DMS 273 treated with DMSO at 0.1 percent for 48 hours (cell line): ENCODE measurements around the gene LRRC74A.

ENCODE experiments used
- DNase-seq: peaks from one replicate; lab custom pipeline; 2025; lab: John Stamatoyannopoulos, UW

LRRC74A gene

DNA sequence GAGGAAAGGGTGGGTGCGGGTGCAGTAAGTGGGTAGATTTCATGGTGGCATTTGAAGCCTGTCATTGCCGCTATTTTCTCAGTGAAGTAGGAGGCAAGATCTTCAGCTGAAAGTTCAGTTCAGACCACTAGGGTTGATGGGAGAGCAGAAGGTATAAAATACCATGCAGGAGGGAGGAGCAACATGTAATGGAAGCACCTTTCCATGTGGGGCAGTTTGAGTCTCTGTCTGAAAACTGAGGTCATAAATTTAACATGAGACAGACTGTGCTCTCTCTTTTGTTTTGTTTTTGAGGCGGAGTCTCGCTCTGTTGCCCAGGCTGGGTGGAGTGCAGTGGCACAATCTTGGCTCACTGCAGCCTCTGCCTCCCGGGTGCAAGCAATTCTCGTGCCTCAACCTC, 22.7 kb downstream of the LRRC74A start:
- DNase-seq = peak; percentile 4

DNA sequence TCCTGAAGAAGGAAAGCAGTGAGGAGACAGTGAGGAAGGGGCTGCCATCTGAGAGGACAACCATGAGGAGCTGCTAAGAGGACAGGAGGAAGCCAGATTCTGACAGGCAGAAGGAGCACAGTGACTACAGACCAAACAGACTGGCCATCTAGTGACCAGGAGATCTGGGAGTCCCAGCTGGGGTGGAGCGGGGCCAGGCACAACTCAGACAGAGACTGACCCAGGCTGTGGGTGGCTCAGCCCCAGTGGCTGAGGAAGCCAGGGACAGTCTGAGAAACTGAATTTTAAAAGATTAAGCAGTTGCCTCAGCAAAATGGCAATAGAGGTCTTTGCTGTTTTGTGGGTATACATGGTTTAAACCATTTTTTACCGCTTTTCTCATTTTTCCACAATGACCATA, 28.9 kb downstream of the LRRC74A start:
- no peak for DNase-seq

DNA sequence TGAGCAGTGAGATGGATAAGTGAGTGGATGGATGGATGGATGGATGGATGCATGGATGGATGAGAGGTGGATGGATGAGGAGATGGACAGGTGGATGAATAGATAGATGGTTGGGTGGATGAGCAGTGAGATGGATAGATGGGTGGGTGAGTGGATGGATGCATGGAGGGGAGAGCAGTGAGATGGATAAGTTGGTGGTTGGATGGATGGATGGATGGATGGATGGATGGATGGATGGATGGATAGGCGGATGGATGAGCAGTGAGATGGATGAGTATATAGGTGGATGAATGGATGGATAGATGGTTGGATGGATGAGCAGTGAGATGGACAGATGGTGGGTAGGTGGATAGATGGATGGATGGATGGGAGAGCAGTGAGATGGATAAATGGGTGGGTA, 30.6 kb downstream of the LRRC74A start:
- DNase-seq = no peak

DNA sequence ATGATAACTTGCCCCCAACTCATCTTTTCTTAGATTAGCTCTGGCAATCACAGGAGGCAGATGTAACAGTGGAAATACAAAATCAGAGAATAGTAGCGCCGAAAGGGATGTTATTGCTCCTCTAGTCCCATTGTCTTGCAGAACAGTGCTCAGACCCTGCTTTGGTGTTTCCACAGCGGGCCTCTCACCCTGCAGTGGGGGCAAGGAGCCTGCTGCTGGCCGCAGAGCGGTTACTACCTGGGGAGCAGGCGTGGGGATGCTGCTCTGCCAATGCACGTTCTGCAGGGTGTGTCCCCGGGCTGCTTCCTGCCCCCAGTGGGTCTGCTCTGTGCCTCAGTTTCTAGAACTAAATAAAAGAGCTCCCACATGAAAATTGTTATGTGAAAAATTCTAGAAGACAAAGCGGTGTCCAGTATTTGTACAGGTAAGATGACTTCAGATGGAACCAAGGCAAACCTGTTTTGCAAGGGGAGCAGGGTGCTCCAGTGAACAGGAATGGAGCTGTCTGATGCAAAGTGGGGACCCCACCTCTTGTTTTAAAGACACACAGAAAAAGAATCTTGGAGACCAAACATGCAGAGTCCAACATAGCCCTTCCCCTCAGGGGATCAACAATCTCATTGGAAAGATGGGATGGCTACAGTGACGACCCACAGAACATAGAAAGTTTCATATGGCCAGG, 35.5 kb downstream of the LRRC74A start:
- DNase-seq = no peak

DNA sequence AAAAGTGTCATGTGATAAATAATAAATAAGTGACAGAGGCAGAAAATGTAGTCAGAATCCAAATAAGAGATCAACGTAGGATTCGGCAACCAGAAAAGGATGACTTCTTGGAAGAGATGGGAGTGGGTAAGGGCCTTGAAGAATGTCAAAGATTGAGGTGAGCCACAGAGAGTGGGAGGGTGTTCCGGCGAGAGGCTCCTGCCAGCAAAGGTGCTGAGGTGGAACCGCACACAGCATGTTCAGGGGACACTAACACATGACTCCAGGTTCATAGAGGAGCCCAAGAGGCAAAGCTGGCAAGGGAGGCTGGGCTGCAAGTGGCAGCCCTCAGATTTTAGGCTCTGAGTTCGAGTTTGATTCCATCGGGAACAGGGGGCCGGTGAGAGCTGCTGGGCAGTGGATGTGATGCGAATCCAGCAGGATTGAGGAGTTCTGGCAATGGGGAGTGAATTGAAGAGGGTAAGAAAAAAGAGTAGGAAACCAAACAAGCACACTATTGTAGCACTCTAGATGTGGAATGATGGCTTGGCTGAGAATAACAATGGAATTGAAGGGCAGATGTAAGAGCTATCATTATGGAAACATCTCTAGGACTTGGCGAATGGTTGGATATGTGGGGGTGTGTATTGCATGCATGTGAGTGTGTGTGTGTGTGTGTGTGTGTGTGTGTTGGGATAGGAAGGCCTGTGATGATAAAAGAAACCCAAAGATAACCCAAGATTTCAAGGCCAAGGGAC, 36.5 kb downstream of the LRRC74A start:
- DNase-seq = no peak

DNA sequence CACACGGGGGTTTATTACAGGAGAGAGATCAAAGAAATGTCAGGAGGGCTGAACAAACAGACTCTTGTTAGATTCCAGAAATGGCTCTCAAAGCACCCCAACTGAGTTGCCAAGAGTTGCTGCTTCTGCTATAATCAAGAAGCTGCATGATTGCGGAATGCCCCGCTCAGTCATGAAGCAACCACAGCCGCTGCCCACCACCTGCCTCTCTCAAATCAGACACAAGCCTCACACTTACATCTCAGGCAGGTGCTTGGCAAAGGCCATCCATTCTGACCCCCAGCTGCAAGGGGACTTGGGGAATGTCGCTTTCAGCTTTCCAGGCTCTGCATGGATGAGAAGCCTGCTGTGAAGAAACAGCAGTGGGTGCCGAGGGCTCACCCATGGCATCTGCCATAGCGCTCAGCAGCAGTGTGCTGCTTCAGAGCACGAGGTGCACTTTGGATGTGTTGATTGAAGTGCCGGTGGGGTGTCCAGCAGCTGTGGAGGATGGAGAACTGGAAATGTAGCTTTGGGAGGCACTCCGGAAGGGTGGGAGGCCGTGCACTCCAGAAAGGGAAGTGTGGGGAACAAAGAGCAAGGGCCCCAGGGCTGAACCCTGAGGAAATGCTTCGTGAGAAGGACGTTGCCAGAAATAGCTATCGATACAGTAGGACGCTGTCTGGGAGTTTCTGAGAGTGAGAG, 37.7 kb downstream of the LRRC74A start:
- DNase-seq = no peak

DNA sequence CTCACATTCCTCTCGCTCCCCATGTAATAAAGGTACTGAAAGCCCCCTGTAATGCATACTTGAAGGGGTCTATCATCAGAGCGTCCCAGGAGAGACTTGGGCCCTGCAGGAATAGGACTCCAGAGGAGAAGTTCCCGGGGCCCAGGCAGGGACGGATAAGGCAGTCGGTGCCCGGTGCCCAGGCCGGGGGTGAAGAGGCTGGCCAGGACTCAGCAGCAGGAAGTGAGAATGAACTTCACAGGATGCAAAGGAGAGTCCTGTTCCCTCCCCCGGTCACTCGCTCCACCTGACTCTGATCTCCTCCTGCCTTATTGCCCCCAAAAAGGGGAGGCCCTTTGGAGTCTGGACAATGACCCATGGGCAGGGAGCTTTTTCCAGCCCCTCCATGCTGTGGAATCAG, 40.2 kb downstream of the LRRC74A start:
- no peak for DNase-seq

DNA sequence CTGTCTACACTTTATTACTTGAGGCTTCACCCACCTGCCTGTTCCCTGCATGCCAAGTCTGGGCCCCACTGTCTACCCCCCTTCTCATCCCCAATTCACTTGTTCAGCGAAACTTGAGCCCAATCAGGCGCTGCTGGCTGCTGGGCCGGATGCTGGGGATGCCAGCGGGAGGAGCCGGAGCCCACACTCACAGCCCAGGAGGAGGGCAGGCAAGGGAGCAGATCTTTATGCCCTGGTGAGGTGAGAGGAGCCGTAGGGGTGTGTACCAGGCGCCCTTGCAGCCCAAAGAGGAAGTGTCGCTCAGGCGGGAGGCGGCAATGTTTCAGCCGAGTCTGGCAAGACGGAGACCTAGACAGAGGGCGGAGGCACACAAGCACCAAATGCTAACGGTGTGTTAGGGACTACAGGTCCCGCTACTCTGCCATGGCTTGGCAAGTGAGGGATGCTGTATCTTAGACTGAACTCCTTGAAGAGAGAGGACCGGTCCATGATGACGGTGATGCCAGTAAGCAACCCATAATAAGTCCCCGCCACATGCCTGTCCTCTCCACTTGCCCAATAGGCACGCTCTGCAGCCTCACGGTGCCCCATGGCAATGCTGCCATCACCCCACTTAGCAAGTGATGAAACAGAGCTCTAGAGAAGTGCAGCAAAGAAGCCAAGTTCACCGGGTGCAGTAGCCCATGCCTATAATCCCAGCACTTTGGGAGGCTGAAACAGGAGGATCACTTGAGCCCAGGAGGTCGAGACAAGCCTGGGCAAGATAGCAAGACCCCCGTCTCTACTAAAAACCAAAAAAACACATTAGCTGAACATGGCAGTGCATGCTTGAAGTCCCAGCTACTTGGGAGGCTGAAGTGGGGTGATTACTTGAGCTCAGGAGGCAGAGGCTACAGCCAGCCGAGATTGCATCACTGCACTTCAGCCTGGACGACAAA, 41.6 kb downstream of the LRRC74A start:
- no peak for DNase-seq

DNA sequence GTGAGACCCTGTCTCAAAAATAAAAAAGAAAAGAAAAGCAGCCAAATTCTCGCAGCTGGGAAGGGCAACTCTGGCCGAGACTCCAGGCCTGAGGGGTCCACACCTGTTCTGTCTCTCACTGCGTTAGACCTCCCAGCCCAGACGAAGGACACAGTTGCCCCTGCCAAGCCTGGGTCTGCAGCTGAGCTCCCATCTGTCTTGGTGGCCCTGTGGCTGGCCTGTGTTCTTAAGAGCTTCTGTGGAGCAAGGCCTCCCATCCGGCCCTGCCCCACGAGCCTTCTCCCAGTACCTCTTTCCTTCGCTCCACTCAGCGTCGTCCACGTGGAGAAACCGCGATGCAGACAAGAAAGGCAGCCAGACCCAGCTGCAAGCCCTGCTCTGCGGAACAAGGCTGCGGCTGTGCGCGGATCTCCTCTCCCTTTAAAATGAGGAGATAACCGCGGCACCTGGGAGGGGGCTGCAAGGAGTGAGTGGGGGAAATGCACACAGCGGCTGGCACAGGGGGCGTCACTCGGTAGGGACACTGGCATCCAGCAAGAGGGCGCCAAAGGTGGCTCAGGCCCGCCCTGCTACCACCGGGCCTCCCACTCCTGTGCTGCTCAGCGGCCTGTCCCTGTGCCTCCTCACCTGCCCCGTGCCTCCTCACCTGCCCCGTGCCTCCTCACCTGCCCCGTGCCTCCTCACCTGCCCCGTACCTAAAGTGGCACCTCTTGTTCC, 42.4 kb downstream of the LRRC74A start:
- DNase-seq = no peak

DNA sequence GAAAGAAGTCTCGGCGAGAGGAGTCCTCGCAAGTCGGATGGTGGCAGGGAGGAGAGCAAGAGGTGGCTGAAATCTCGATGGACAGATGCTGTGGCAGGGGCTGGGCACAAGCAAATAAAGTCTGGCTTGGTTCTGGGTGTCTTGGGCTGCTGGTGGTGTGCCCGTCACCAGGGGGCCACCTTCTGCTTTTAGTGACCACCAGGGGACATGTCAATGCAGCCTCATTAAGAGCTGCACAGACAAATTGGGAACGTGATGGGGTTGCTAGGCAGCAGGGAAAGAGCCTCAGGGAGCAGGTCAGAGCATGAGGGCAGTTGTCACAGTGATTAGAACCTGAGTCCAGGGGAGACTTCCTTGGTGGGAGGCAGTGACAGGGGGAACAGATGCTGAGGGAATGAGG, 44.0 kb downstream of the LRRC74A start:
- no peak for DNase-seq

DNA sequence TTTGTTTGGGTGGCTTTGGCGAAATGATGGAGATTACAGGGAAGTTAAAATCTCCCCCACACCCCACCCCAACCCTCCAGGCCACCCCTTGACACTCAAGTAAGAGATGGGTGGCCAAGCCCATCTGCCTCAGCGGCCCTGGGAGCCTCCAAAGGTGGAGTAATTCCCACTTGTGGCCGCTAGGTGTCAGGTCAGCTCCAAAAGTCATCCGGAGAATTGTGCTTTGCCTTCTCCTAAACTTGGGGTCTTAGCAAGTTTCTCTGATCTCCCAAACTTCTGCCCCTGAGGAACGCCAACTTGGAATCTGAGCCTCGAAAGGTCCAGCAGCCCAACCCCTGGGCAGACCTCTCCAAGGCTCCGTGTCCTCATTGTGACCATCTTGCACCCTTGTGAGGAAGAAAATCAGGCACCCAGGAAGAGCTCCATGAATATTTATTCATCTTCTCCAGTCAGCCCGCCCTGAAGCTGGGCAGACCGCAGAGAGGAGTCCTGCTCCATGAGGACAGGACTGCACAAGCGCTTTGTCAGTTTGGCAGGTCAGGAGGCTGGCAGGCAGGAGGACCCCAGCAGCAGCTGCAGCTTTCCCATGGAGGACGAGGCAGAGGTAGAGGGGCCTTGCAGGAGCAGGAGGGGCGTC, 46.7 kb downstream of the LRRC74A start:
- DNase-seq = no peak

DNA sequence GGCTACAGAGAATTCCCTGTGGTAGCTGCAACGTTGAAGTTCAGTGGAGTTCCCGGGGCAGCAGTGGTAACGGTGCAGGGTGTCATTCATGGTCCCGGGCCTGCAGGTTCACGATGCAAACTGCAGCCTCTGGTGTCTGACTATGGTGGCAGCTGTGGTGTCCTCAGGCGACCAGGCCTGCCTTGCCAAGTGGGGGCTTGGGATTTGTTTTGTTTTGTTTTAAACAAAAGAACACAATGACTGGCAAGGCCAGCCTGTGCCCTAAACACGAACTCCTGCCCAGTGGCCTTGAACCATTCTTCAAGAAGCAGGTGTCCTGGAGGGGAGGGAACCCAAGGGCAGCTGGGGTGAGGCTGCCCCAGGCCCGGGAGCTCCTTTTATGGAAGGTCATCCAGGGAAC, 48.5 kb downstream of the LRRC74A start:
- DNase-seq = no peak

DNA sequence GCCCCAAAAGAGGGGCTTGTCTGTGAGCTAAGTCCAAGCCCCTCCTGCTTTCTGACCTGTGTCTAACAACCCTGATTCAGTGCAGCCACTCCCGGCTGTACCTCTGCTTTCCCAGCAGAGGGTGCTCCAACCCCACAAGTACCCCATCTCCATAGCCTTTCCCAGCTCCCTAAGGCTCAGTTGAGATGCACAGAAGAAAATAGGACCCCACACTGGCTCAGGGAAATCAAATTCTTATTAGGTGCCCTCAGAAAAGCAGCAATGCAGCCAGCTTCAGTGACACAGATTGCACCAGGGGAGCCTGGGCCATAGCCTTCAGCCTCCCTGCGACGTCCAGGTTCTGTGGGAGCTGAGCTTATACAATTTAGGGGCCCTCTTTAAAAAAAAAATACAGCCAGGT, 49.9 kb downstream of the LRRC74A start:
- peak; percentile 58 for DNase-seq

DNA sequence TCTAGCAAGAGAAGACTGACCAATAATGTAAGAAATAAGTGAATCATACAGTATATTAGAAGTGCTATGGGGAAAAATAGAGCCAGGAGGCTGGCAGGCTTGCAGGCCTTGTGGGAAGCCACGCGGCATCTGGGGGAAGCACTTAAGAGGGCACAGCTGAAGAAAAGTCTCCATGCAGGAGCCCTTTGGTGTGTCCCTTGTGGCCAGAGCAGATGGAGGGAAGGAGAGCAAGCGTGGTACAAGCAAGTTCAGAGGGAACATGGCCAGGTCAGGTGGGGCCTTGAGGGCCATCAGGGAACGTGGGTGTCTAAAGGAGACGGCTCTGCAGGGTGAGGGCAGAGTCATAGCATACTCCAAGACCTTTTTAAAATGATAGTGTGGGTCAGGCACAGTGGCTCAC, 51.7 kb downstream of the LRRC74A start:
- no peak for DNase-seq

DNA sequence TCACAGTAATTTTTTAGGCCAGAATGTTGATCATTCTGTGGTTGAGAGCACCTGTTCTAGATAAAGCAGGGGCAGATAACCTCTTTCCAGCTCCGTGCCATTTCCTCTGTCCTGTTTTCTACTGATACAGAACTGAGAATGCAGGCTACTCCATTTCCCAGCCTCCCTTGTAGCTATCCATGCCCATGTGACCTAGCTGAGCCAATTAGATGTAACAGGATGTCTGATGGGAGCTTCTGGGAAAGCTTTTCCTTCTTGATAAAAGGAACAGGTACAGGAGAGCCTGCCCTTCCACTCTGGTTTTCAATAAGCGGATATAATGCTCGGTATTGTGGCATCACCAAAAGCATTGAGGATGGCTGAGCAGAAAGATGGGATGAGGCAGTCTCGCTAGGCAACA, 54.2 kb downstream of the LRRC74A start:
- DNase-seq = no peak

DNA sequence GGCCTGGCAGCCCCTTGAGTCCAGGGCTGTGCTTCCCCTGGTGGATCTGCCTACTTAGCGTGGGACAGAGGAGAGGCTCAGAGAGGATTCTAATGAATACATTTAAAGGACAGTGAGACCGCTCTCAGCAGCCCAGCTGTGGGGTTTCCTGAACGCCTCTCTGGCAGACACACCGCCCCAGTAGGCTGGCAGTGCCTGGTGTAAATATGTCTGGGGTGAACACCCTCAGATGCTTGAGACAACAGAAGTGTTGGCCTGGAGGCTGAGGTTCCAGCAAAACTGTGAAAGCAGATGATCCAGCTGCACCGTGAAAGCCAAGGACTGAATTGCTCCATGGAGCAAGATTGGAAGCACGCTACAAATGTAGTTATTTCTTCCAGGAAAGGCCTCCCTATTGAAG, 55.1 kb downstream of the LRRC74A start:
- no peak for DNase-seq

DNA sequence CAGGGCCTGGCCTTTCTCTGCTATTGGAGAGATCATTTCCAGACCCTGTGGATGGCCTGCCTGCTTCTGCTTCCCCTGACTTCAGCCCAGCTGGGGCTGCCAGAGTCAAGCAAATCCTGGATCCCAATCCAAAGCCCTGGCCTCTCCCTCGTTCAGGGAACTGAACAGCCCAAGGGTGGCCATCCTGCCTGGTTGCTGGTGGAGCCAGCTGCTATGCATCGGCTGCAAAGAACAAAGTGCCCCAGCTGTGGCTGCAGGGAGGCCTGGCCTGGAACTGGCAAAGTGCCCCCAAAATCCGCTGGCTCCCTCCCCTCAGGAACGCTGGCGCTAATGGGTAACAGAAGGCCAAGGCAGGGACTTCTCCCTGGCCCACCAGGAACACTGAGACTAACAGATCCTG, 56.4 kb downstream of the LRRC74A start:
- DNase-seq = no peak

DNA sequence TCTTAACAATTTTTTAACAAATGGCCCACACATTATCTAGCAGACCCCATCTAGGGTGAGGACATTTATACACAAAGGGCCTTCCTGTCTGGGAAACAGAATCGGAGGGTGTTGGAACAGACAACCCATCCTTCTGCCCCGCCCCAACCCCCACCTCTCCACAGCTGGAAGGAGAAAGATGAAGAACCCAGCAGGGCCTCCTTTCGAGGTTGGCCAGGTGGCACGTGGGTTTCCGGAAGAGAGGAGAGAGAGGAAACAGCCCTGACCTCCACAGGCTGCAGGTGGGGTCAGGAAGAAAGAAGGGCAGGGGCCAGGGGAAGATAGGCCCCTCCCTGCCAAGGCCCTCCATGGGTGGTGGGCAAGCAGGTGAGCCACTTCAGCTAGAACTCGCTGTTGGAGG, 57.2 kb downstream of the LRRC74A start:
- DNase-seq = no peak

DNA sequence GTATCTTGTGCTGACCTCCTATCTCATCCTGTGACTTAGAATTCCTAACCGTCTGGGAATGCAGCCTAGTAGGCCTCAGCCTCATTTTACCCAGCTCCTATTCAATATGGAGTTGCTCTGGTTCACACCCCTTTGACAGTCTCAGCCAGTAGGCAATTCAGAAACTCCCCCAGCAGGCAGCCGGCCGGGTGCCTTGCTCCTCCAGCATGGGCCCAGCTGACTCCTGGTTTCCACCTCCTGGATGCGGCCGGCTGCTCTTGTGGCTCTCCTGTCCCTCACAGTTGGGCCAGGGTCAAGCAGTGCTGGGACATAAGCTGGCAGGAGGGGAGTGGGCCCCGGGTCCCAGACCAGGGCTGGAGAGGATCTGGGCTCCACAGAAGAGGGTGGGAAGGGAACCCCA, 58.2 kb downstream of the LRRC74A start:
- no peak for DNase-seq

DNA sequence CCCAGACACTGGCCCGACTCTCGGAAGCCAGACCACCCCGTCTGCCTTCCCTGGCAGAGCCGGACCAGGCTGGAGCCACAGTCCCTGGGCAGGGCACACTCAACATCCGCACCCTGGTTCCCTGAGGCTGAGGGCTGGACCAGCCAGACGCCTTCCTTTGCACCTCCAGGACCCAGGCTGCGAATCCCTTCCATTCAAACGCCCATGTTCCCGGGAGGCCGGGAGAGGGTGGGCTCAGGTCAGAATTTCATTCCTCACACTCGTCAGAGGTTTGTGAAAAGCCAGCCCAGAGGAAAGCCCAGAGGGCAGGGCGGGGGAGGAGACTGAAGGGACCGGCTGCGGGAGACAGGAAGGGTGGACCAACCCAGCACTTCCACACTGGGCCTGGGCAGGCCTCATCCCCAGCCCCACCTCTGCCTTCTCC, 58.7 kb downstream of the LRRC74A start:
- DNase-seq = no peak

DNA sequence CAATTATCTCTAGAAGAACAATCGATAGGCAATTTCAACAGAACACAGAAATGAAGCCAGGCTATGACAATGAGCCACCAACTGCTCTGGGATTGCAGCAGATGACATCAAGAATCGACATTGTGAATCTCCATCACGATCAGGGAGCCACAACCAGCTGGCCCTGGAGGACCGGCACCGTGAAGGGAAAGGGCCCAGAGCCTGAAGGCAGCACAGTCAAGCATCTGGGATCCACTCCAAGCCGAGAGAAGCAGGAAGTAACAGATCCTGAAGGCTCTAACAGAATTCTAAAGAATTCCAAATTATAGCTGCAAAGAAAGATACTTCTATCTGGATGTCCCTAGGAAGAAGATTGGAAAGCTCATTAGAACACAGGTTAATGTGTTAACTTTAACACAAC, 61.0 kb downstream of the LRRC74A start:
- DNase-seq = no peak
